Spinal cord (tissue), 10 donors: ENCODE data around the gene IFNE. TPM values are rescaled to one million over a fixed set of nuclear protein-coding genes. Genes with fewer than 3 reads are reported as not detected.

Experiments used
- DNase-seq, 6 donors: peaks; one replicate each; pipeline versions ENCODE4 v3.0.0 to v3.0.0-alpha.2; 2013 to 2015; ENCODE audit warnings: low spot score in 6 of 6, low read depth in 4 of 6
- H3K27ac ChIP-seq: one replicate; pipeline ENCODE4 v1.5.1; 2013; ENCODE audit warnings: low read depth, low read length, control low read depth
- H3K27me3 ChIP-seq: one replicate; pipeline ENCODE4 v1.6.1; 2013; ENCODE audit warnings: low read length; ENCODE audit not compliant: control insufficient read depth, insufficient read depth
- H3K36me3 ChIP-seq: one replicate; pipeline ENCODE4 v1.6.1; 2013; ENCODE audit warnings: low read length; ENCODE audit not compliant: control insufficient read depth, insufficient read depth
- H3K4me1 ChIP-seq: one replicate; pipeline ENCODE4 v1.6.1; 2013; ENCODE audit warnings: low read length; ENCODE audit not compliant: control insufficient read depth, insufficient read depth
- H3K4me3 ChIP-seq: one replicate; pipeline ENCODE4 v1.5.1; 2013; ENCODE audit warnings: low read depth, low read length, control low read depth
- H3K9me3 ChIP-seq: one replicate; pipeline ENCODE4 v1.6.1; 2013; ENCODE audit warnings: low read length; ENCODE audit not compliant: control insufficient read depth, insufficient read depth
- WGBS: methylation state at CpG from one replicate; pipeline ENCODE4 v1.1.5; 2013; ENCODE audit warnings: missing lambda C conversion rate; ENCODE audit not compliant: insufficient coverage; 5-methylcytosine and 5-hydroxymethylcytosine counted together
- polyA plus RNA-seq, 2 donors: library from polyadenylated mRNA; unstranded; fragments of 120-200 nt; gene quantifications; one replicate each; pipeline ENCODE4 v1.2.1, GENCODE V29; 2013; ENCODE audit not compliant: insufficient read length in 2 of 2
- total RNA-seq, 2 donors: library from RNA; depleted of rRNA in 1 of 2; stranded (reverse); fragments of 120-200 nt in 1 of 2; fragments of >200 nt in 1 of 2; gene quantifications; one replicate each; pipeline versions ENCODE4 v1.2.3 to v1.2.4, GENCODE V29; 2013 to 2014
- donor health status: healthy.

The IFNE gene
- total and polyA plus RNA-seq, 4 donors: 0.17 to 0.18 TPM; not detected in 2

DNA sequence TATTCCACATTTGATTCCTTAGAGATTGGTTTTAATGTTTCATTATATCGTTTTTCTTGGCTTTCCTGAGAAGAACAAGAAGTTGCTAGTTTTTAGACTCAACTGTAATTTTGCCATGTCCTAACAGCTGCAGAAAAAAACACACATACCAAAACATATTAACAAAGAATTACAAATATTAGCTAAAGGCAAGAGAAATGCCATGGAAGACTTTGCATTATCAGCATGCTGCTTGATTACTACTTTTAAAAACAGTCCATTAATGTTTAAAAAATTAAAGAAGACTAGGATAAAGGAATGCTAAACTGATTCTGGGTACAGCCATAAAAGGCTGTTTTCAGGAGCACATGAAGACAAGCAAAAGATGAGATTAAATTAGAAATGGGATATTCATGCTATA lies 20.5 kb upstream of the IFNE start:
- no peak for DNase-seq
- no CpG with 5 or more reads among the region's 1 CpG for WGBS
- Histone ChIP-seq H3K27me3 (no peaks in the 10 kb centered on the region), H3K36me3 (no peaks in the 10 kb centered on the region), H3K4me1 (no peaks in the 10 kb centered on the region), H3K9me3 (no peaks in the 10 kb centered on the region), H3K27ac (no peak overlapping the region), H3K4me3 (no peak overlapping the region)

- H3K4me3 ChIP-seq: no peak overlapping the region
- no peak for DNase-seq
- H3K36me3 ChIP-seq: no peaks in the 10 kb centered on the region
- WGBS: 80% methylated on average over 1 of the region's 5 CpGs
- no peaks in the 10 kb centered on the region for H3K4me1 ChIP-seq
- H3K27me3 ChIP-seq: no peaks in the 10 kb centered on the region
- H3K27ac ChIP-seq: no peak overlapping the region
- H3K9me3 ChIP-seq: no peaks in the 10 kb centered on the region
Observed at GRCh38 chr9:21499912-21500311, 17.8 kb upstream of the IFNE start.

GRCh38 chr9:21491756-21492155 lies 9.6 kb upstream of the IFNE start:
- no peak for DNase-seq
- H3K27ac ChIP-seq: no peak overlapping the region

DNA sequence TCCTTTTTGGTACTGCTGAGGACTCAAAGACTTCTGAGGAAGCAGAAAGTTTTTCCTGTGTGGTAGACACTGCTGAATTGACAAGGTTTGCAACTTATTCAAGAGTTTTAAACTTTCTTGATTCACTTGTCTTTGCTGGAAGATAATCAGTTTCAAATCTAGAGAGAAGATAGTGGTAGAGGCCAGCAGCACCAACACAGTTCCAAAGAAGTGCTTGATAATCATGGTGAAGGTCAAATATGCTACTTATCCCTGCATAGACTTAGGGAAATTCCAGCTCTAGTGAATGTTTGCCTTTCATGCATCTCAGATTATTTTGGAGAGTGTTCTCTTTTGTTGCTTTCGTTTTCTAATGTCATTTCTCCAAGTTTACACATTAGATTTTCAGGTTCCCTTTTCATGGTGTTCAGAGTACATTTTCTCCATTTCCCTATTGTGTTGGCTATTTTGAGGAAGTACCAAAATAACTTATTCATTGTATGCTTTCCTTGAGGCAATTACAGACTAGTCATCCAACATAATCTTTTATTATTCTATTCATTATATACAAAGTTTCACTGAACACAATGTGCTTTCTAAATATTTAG lies 550 bp downstream of the IFNE start:
- no peaks in the 10 kb centered on the region for H3K36me3 ChIP-seq
- no peaks in the 10 kb centered on the region for H3K4me1 ChIP-seq
- H3K27ac ChIP-seq: no peak overlapping the region
- WGBS: no CpG with 5 or more reads among the region's 1 CpG
- H3K9me3 ChIP-seq: no peaks in the 10 kb centered on the region
- DNase-seq: no peak
- no peak overlapping the region for H3K4me3 ChIP-seq
- H3K27me3 ChIP-seq: no peaks in the 10 kb centered on the region

More at GRCh38 chr9:21491756-21492155, 9.6 kb upstream of the IFNE start:
- Histone ChIP-seq H3K27me3 (no peaks in the 10 kb centered on the region), H3K4me1 (no peaks in the 10 kb centered on the region), H3K4me3 (no peak overlapping the region), H3K9me3 (no peaks in the 10 kb centered on the region), H3K36me3 (no peaks in the 10 kb centered on the region)
- WGBS: no CpG with 5 or more reads among the region's 1 CpG

DNA sequence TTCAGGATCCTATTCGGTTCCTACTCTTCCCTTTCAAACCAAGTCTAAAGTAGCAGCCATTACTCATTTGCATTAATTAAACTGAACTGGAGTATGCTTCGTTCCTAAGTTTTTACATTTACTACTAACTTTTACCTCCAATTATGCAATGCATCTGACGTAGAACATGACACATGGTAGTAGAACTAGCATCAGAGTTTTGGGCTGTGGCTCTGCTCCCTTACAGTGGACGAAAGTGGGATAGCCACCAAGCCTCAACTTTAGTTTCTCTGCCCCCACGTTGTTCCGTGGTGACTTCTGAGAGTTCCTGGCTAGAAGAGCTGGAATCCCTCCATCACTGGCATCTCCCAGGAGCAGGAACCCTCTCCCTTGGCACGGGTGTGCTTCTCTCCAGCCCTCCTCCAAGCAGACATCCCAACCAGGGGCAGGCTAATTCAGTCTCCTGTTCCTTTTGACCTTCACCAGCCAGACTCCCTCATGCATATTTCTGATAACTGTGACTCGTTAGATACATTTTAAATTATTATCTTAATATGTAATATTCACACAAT lies 2.9 kb downstream of the IFNE start:
- no peak overlapping the region for H3K27ac ChIP-seq
- H3K4me1 ChIP-seq: no peaks in the 10 kb centered on the region
- no peaks in the 10 kb centered on the region for H3K9me3 ChIP-seq
- no peaks in the 10 kb centered on the region for H3K27me3 ChIP-seq
- H3K4me3 ChIP-seq: no peak overlapping the region
- no peak for DNase-seq
- WGBS: 69% methylated on average over 5 of the region's 8 CpGs
- H3K36me3 ChIP-seq: no peaks in the 10 kb centered on the region

GRCh38 chr9:21477466-21477865 lies 4.6 kb downstream of the IFNE start:
- Histone ChIP-seq H3K9me3 (no peaks in the 10 kb centered on the region), H3K36me3 (no peaks in the 10 kb centered on the region), H3K27ac (no peak overlapping the region), H3K4me3 (no peak overlapping the region), H3K27me3 (no peaks in the 10 kb centered on the region), H3K4me1 (no peaks in the 10 kb centered on the region)
- DNase-seq: no peak
- no CpG with 5 or more reads among the region's 2 CpGs for WGBS

DNA sequence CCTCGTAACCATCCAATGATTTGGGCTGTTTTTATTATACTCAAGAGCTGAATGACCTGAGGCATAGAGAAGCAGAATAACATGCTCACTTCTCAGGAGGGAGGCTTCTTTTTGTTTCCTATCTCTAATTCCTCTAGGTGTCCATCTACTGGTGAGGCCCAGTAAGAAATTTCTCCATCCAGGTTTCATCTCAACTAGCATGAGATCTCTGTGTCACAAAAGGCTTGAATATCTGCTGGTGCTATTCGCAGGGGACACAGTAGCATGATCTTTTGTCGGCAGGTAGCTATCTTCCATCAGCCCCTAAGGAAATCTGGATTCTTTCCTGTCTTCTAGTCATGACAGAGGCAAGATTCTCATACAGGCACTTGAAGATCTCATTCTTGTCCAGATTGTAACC lies 8.9 kb downstream of the IFNE start:
- DNase-seq: no peak

GRCh38 chr9:21470126-21470525 lies 12.0 kb downstream of the IFNE start:
- DNase-seq: peak in 1 of 6 donors; percentile 14
- Histone ChIP-seq H3K9me3 (no peaks in the 10 kb centered on the region), H3K27me3 (no peaks in the 10 kb centered on the region)

More for the DNA sequence above, 8.9 kb downstream of the IFNE start:
- WGBS: 83% methylated on average over 1 of the region's 3 CpGs
- Histone ChIP-seq H3K9me3 (no peaks in the 10 kb centered on the region), H3K27ac (no peak overlapping the region), H3K36me3 (no peaks in the 10 kb centered on the region), H3K4me1 (no peaks in the 10 kb centered on the region), H3K4me3 (no peak overlapping the region), H3K27me3 (no peaks in the 10 kb centered on the region)

GRCh38 chr9:21465859-21466518 lies 16.1 kb downstream of the IFNE start:
- Histone ChIP-seq H3K27me3 (no peaks in the 10 kb centered on the region), H3K4me3 (no peak overlapping the region), H3K36me3 (no peaks in the 10 kb centered on the region), H3K27ac (no peak overlapping the region), H3K4me1 (no peaks in the 10 kb centered on the region), H3K9me3 (no peaks in the 10 kb centered on the region)
- DNase-seq: peak; percentile 2 to 56 (median 18)

More at GRCh38 chr9:21470126-21470525, 12.0 kb downstream of the IFNE start:
- no peaks in the 10 kb centered on the region for H3K4me1 ChIP-seq
- no peaks in the 10 kb centered on the region for H3K36me3 ChIP-seq
- H3K4me3 ChIP-seq: no peak overlapping the region
- WGBS: 91% methylated on average over 4 of the region's 5 CpGs
- H3K27ac ChIP-seq: no peak overlapping the region

DNA sequence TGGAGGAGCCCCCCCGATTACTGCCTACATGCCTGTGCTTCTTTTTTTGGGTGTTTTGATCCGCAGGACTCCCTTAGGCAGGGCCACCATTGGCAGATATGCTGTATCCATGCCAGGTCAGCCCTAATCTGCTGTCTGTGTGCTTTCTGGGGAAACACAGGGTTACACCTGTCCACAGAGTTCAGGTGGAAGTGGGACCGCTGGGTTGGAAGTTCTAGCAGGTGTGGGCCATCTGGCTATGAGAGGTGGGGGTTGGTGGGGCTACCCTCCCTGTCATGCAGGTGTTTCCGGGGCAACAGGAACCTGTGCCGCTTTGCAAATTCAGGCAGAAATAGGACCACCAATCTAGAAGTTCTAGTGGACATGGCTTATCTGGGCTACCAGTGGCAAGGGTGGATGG lies 17.0 kb downstream of the IFNE start:
- WGBS: 94% methylated on average over 5 of the region's 5 CpGs
- H3K36me3 ChIP-seq: no peaks in the 10 kb centered on the region
- no peak overlapping the region for H3K27ac ChIP-seq
- H3K4me3 ChIP-seq: no peak overlapping the region
- no peak for DNase-seq
- no peaks in the 10 kb centered on the region for H3K9me3 ChIP-seq
- H3K27me3 ChIP-seq: no peaks in the 10 kb centered on the region
- no peaks in the 10 kb centered on the region for H3K4me1 ChIP-seq
